ENCODE data around the gene EEFSEC. TPM values are rescaled to one million over a fixed set of nuclear protein-coding genes. Genes with fewer than 3 reads are reported as not detected.

EEFSEC gene
- total and polyA plus RNA-seq, 10 donors: 8.5 to 19.2 (median 14.2) TPM

DNA sequence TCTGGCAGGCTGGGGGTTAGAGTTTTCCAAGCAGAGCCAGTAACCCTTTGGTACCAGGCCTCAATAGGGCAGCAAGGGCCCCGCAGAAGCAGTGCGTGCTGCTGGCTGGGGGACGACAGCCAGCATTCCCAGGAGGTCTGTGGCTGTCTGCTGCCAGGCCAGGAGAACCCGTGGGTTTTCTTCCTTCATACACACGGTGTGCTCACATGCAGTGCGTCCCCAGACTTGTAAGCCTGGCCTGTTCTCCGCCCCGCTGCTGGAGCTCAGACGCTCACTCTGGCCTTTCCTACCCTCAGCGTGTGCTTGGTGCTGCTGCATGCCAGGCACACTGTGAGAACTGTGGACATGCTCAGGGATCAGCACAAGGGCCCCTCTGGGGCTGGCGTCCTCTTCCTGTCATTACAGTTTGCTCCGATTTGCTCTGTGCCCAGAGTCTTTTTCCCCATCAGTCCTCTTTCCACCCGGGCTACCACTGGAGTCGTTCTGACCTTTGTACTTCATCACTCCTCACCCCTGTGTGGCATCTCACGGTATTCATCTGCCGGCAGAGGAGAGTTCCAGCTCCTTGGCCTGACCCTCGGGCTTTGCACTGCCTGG is 163.9 kb downstream of the EEFSEC start:
- no peak for DNase-seq
- peaks cover 0 to 27% (median 2%) of the 10 kb centered on the region in 6 donors for H3K4me1 ChIP-seq

DNA sequence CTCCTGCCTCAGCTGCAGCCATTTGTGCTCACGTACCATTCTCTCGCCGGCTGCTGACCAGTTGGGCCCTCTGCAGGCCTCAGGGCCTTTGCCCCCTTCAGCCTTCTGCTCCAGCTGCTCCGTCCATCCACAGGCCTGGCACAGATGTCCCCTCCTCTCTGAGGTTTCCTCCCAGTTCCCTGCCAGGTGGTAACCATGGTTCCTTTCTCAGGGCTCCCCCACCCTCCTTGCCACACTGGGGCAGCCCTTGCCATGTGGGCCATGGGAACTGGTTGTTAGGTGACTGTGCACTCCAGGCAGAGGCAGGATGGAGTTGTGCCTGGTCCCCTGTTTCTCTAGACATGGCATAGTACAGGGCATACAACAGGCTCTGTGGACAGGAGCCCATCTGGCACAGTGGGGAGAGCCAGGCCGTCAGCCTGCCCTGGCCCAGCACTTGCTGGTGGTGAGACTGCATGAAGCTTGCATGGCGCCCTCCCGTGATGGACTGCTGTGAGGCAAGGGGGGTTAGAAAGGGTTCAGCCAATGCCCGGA is 164.5 kb downstream of the EEFSEC start:
- Histone ChIP-seq H3K27ac (peak overlapping the region in 2 of 8 donors; percentile 5 to 27), H3K9me3 (no peaks in the 10 kb centered on the region), H3K27me3 (replicated peaks in 1 of 7) (no peaks in the 10 kb centered on the region), H3K36me3 (peaks cover 0 to 37% (median 7%) of the 10 kb centered on the region in 6 donors), H3K4me1 (peaks cover 0 to 28% (median 2%) of the 10 kb centered on the region in 6 donors), H3K4me3 (no peak overlapping the region)
- no peak for DNase-seq
- intact Hi-C loops (cut with DNase I; ENCODE audit: low total_unique reads): no loop called here
- 90 to 96% (median 96%) methylated on average over 8 of the region's 8 CpGs for WGBS, 5 donors
- no peak for TF ChIP-seq POLR2AphosphoS5 (IDR thresholded peaks at IDR 0.05)
- no peak for TF ChIP-seq CTCF (IDR thresholded peaks at IDR 0.05 in 8 of 11, conservative IDR thresholded peaks at IDR 0.05 in 3 of 11)
- TF ChIP-seq POLR2A (IDR thresholded peaks at IDR 0.05): no peak

More for the DNA sequence above, 163.9 kb downstream of the EEFSEC start:
- Histone ChIP-seq H3K36me3 (peaks cover 0 to 37% (median 7%) of the 10 kb centered on the region in 6 donors), H3K27me3 (replicated peaks in 1 of 7) (no peaks in the 10 kb centered on the region), H3K27ac (peak overlapping the region in 3 of 8 donors; percentile 15 to 51 (median 50)), H3K4me3 (no peak overlapping the region), H3K9me3 (no peaks in the 10 kb centered on the region)
- WGBS, 5 donors: 86 to 91% (median 89%) methylated on average over 16 to 17 of the region's 17 CpGs
- intact Hi-C loops (cut with DNase I; ENCODE audit: low total_unique reads): no loop called here
- no peak for TF ChIP-seq CTCF (IDR thresholded peaks at IDR 0.05 in 8 of 11, conservative IDR thresholded peaks at IDR 0.05 in 3 of 11)
- TF ChIP-seq POLR2AphosphoS5 (IDR thresholded peaks at IDR 0.05): no peak
- no peak for TF ChIP-seq POLR2A (IDR thresholded peaks at IDR 0.05)

GRCh38 chr3:128318275-128318941 is 165.1 kb downstream of the EEFSEC start:
- Histone ChIP-seq H3K27me3 (replicated peaks in 1 of 7) (no peaks in the 10 kb centered on the region), H3K27ac (peak overlapping the region in 1 of 8 donors; percentile 5), H3K9me3 (no peaks in the 10 kb centered on the region), H3K36me3 (peaks cover 0 to 37% (median 7%) of the 10 kb centered on the region in 6 donors), H3K4me3 (no peak overlapping the region), H3K4me1 (peaks cover 0 to 28% (median 2%) of the 10 kb centered on the region in 6 donors)
- TF ChIP-seq POLR2A (IDR thresholded peaks at IDR 0.05): no peak
- TF ChIP-seq POLR2AphosphoS5 (IDR thresholded peaks at IDR 0.05): no peak
- TF ChIP-seq CTCF (IDR thresholded peaks at IDR 0.05 in 8 of 11, conservative IDR thresholded peaks at IDR 0.05 in 3 of 11): no peak
- 91 to 97% (median 95%) methylated on average over 7 to 11 of the region's 11 CpGs for WGBS, 5 donors
- no peak for DNase-seq
- intact Hi-C loops (cut with DNase I; ENCODE audit: low total_unique reads): no loop called here

DNA sequence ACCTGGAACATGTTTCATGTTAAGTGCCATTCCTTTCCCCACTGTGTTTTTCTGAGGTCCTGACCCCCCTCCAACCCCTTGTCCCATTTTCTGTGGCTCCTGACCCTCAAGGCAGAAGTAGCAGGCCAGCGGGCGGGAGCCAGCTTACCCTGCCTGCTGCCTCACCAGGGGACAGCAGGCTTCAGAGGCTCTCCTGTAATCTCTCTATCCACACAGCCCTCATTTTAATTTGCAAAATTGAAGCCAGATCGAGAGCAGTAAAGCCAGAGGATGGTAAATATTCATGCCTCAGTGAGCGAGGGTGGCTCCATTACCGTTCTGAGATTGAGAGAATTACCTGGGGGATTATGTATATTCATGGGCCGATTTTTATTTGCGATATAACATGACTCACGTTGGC is 165.8 kb downstream of the EEFSEC start:
- no peaks in the 10 kb centered on the region for H3K27me3 ChIP-seq (replicated peaks in 1 of 7)

More for the DNA sequence above, 165.8 kb downstream of the EEFSEC start:
- H3K4me1 ChIP-seq: peaks cover 0 to 28% (median 2%) of the 10 kb centered on the region in 6 donors
- TF ChIP-seq POLR2AphosphoS5 (IDR thresholded peaks at IDR 0.05): no peak
- TF ChIP-seq CTCF (IDR thresholded peaks at IDR 0.05 in 8 of 11, conservative IDR thresholded peaks at IDR 0.05 in 3 of 11): no peak
- TF ChIP-seq POLR2A (IDR thresholded peaks at IDR 0.05): no peak
- no peaks in the 10 kb centered on the region for H3K9me3 ChIP-seq
- peaks cover 0 to 37% (median 7%) of the 10 kb centered on the region in 6 donors for H3K36me3 ChIP-seq
- H3K27ac ChIP-seq: no peak overlapping the region
- intact Hi-C loops (cut with DNase I; ENCODE audit: low total_unique reads): no loop called here
- DNase-seq: no peak
- H3K4me3 ChIP-seq: no peak overlapping the region
- 92 to 97% (median 94%) methylated on average over 8 of the region's 8 CpGs for WGBS, 5 donors
